Measurements from ENCODE around the gene RABEP2. TPM values are rescaled to one million over a fixed set of nuclear protein-coding genes. Genes with fewer than 3 reads are reported as not detected.
A peak's percentile ranks its signal among the peaks of the same experiment; 100 is the strongest.

RABEP2 gene
- total and polyA plus RNA-seq, 7 experiments from 2014 or later: 4.4 to 30.3 (median 25.6) TPM

DNA sequence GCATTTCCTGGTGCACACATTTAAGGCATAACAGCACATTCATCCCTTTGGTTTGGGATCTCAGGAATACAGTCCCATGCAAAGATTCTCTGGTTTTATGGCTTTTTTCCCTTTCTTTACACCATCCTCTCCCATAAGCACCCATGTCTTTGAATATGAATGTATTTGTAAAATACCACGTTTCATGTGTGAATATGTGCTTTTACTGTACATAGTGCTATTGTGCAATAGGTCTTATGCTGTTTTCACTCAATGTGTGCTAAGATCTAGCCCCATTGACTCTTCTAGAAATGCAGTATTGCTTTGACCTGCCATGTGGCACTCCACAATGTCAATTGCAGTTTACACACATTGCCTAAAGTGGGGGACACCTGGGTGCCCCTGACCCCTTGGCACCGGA, 39.5 kb upstream of the RABEP2 start:
- Mint-ChIP-seq H3K9me3 (no peaks in the 10 kb centered on the region), H3K27me3 (no peaks in the 10 kb centered on the region), H3K36me3 (peaks cover 10 to 37% (median 21%) of the 10 kb centered on the region in 5 donors), H3K4me3 (no peak overlapping the region), H3K4me1 (peaks cover 0 to 2% (median 0%) of the 10 kb centered on the region in 7 donors), H3K27ac (no peak overlapping the region)
- ChIA-PET CTCF (no interaction called here), POLR2A (no interaction called here)
- Histone ChIP-seq H3K27ac (ENCODE audit: low read depth, low read length) (no peak overlapping the region), H3K4me1 (ENCODE audit: control insufficient read depth in 2 of 2, insufficient read depth in 2 of 2, low read length in 2 of 2) (no peaks in the 10 kb centered on the region), H3K9me3 (ENCODE audit: control insufficient read depth in 2 of 3, low read length in 3 of 3) (no peaks in the 10 kb centered on the region), H3K27me3 (ENCODE audit: control insufficient read depth in 2 of 2, insufficient read depth in 2 of 2, low read length in 2 of 2) (no peaks in the 10 kb centered on the region), H3K4me3 (ENCODE audit: low read length) (no peak overlapping the region), H3K36me3 (ENCODE audit: control insufficient read depth in 2 of 3, insufficient read depth in 3 of 3, low read length in 3 of 3) (peaks cover 4 to 57% (median 11%) of the 10 kb centered on the region in 3 experiments)
- no peak for ATAC-seq
- DNase-seq: no peak
- intact Hi-C loops (cut with micrococcal nuclease): no loop called here

DNA sequence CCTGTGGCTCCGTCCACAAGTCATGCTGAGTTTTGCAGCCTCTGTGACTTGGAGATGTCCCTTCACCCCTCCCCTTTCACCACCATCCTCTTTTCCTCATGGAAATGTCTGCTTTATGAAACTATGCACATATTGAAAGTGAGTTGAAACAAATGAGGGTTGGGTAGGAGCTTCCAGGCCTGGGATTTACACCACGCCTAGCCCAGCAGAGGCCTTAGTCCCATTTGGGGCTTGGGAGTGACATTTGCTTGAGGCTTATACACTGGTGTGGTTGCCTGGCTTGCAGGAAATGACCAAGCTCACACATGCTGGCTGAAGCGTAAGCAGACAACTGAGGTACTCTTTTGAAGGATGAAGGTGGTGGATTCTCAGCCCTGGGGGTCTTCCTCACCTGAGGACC, 39.0 kb upstream of the RABEP2 start:
- H3K27me3 ChIP-seq (ENCODE audit: control insufficient read depth in 2 of 2, insufficient read depth in 2 of 2, low read length in 2 of 2): no peaks in the 10 kb centered on the region
- DNase-seq (no peak), ATAC-seq (no peak)
- Mint-ChIP-seq H3K27me3 (no peaks in the 10 kb centered on the region), H3K36me3 (peaks cover 10 to 40% (median 23%) of the 10 kb centered on the region in 5 donors), H3K27ac (no peak overlapping the region), H3K4me3 (no peak overlapping the region), H3K9me3 (no peaks in the 10 kb centered on the region), H3K4me1 (peaks cover 0 to 2% (median 0%) of the 10 kb centered on the region in 7 donors)
- no peaks in the 10 kb centered on the region for H3K9me3 ChIP-seq (ENCODE audit: control insufficient read depth in 2 of 3, low read length in 3 of 3)
- no peak overlapping the region for H3K4me3 ChIP-seq (ENCODE audit: low read length)
- no peaks in the 10 kb centered on the region for H3K4me1 ChIP-seq (ENCODE audit: control insufficient read depth in 2 of 2, insufficient read depth in 2 of 2, low read length in 2 of 2)
- H3K36me3 ChIP-seq (ENCODE audit: control insufficient read depth in 2 of 3, insufficient read depth in 3 of 3, low read length in 3 of 3): peaks cover 4 to 61% (median 11%) of the 10 kb centered on the region in 3 experiments
- no peak overlapping the region for H3K27ac ChIP-seq (ENCODE audit: low read depth, low read length)
- intact Hi-C loops (cut with micrococcal nuclease): no loop called here
- ChIA-PET CTCF (no interaction called here), POLR2A (no interaction called here)

DNA sequence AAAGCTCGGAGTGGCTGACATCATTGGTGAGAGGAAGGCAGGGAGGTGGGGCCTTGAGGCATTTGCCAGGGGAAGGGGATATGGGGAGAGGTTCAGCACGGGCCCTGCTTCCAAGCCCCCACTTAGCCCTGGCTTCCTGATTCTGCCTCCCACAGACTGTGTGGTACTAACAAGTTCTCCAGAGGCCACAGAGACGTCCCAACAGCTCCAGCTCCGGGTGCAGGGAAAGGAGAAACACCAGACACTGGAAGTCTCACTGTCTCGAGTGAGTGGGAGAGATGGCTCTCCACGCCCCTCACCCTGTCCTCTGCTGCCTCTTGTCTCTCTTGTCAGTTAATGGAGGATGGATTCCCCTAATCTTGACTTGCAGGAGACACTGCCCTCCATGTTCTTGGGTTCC, 33.8 kb upstream of the RABEP2 start:
- Mint-ChIP-seq H3K4me1 (peaks cover 0 to 13% (median 8%) of the 10 kb centered on the region in 7 donors), H3K4me3 (no peak overlapping the region), H3K36me3 (peaks cover 10 to 57% (median 25%) of the 10 kb centered on the region in 5 donors), H3K9me3 (peaks cover 0 to 2% (median 0%) of the 10 kb centered on the region in 11 donors), H3K27ac (no peak overlapping the region), H3K27me3 (no peaks in the 10 kb centered on the region)
- Histone ChIP-seq H3K4me1 (ENCODE audit: control insufficient read depth in 2 of 2, insufficient read depth in 2 of 2, low read length in 2 of 2) (no peaks in the 10 kb centered on the region), H3K4me3 (ENCODE audit: low read length) (no peak overlapping the region), H3K36me3 (ENCODE audit: control insufficient read depth in 2 of 3, insufficient read depth in 3 of 3, low read length in 3 of 3) (peaks cover 21 to 82% (median 28%) of the 10 kb centered on the region in 3 experiments), H3K9me3 (ENCODE audit: control insufficient read depth in 2 of 3, low read length in 3 of 3) (no peaks in the 10 kb centered on the region), H3K27ac (ENCODE audit: low read depth, low read length) (no peak overlapping the region), H3K27me3 (ENCODE audit: control insufficient read depth in 2 of 2, insufficient read depth in 2 of 2, low read length in 2 of 2) (no peaks in the 10 kb centered on the region)
- POLR2A ChIA-PET: no interaction called here
- DNase-seq (no peak), ATAC-seq (no peak)
- intact Hi-C loops (cut with micrococcal nuclease): no loop called here
- CTCF ChIA-PET: no interaction called here

DNA sequence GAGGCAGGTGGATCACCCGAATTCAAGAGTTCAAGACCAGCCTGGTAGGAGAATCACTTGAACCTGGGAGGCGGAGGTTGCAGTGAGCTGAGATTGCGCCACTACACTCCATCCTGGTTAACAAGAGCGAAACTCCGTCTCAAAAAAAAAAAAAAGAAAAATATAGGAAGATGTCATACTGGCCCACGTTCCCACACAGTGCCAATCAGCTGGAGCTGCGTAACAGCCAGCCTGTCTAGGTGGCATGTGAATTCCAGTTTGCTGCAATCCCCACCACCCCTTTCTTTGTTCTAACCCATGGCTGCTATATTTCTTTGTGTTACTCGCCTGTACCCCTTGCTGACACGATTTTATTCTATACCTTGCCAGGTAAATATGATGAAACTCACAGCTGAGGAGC, 33.2 kb upstream of the RABEP2 start:
- H3K4me1 Mint-ChIP-seq: peaks cover 0 to 18% (median 13%) of the 10 kb centered on the region in 7 donors
- DNase-seq (no peak), ATAC-seq (no peak)
- H3K4me3 Mint-ChIP-seq: no peak overlapping the region
- H3K27me3 Mint-ChIP-seq: no peaks in the 10 kb centered on the region
- peaks cover 0 to 2% (median 0%) of the 10 kb centered on the region in 11 donors for H3K9me3 Mint-ChIP-seq
- ChIA-PET CTCF (no interaction called here), POLR2A (interaction anchor here (0.6 kb wide), 2 partner anchors 27 to 124 kb away, joined by 3 read pairs; no protein-coding TSS in a partner anchor)
- intact Hi-C loops (cut with micrococcal nuclease): no loop called here
- Histone ChIP-seq H3K27ac (ENCODE audit: low read depth, low read length) (no peak overlapping the region), H3K4me1 (ENCODE audit: control insufficient read depth in 2 of 2, insufficient read depth in 2 of 2, low read length in 2 of 2) (no peaks in the 10 kb centered on the region), H3K9me3 (ENCODE audit: control insufficient read depth in 2 of 3, low read length in 3 of 3) (no peaks in the 10 kb centered on the region), H3K27me3 (ENCODE audit: control insufficient read depth in 2 of 2, insufficient read depth in 2 of 2, low read length in 2 of 2) (no peaks in the 10 kb centered on the region), H3K36me3 (ENCODE audit: control insufficient read depth in 2 of 3, insufficient read depth in 3 of 3, low read length in 3 of 3) (peaks cover 23 to 82% (median 28%) of the 10 kb centered on the region in 3 experiments), H3K4me3 (ENCODE audit: low read length) (no peak overlapping the region)
- no peak overlapping the region for H3K27ac Mint-ChIP-seq
- peaks cover 10 to 54% (median 25%) of the 10 kb centered on the region in 5 donors for H3K36me3 Mint-ChIP-seq

DNA sequence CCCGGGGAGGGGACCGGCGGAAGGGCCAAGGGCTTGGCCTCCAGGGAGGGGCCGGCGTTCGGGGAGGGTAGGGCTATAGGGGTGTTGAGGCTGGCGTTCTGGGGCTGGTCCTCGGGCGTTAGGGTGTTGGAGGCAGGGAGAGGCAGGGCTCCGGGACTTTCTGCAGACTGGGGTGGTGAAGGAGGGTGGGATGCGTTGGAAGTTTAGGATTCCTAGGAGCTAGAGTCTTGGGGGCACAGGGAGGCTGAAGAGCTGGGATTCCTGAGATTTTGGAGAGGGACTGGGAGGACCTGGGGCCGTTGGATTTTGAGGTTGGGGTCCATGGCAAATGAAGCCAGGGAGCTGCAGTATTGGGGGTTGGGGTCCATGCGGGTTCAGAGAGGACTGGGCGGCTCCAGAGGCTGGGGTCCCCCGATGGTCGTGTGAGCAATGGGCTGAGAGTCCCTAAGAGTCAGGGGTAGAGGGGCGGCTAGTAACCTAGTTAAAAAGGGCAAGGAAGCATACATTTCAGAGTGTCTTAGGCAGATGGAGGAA, 26.4 kb upstream of the RABEP2 start:
- H3K9me3 ChIP-seq (ENCODE audit: control insufficient read depth in 2 of 3, low read length in 3 of 3): no peaks in the 10 kb centered on the region
- H3K36me3 ChIP-seq (ENCODE audit: control insufficient read depth in 2 of 3, insufficient read depth in 3 of 3, low read length in 3 of 3): peaks cover 15 to 41% (median 19%) of the 10 kb centered on the region in 3 experiments
- peak in 1 of 9 donors; percentile 33 for DNase-seq
- ATAC-seq: no peak
- H3K27me3 ChIP-seq (ENCODE audit: control insufficient read depth in 2 of 2, insufficient read depth in 2 of 2, low read length in 2 of 2): no peaks in the 10 kb centered on the region
- peaks cover 7 to 41% (median 36%) of the 10 kb centered on the region in 7 donors for H3K4me1 Mint-ChIP-seq
- peaks cover 0 to 2% (median 0%) of the 10 kb centered on the region in 11 donors for H3K9me3 Mint-ChIP-seq
- H3K27ac ChIP-seq (ENCODE audit: low read depth, low read length): peak overlapping the region; percentile 81
- POLR2A ChIA-PET: interaction anchor here (0.6 to 4.4 kb wide), 6 partner anchors 17 to 87 kb away, joined by 3 to 28 read pairs (median 4); partner anchors contain the start of genes LAT, SH2B1 and SPNS1
- H3K4me3 Mint-ChIP-seq: peak overlapping the region; percentile 75 to 100 (median 92)
- peak overlapping the region; percentile 73 for H3K4me3 ChIP-seq (ENCODE audit: low read length)
- peaks cover 0 to 6% (median 0%) of the 10 kb centered on the region in 5 donors for H3K27me3 Mint-ChIP-seq
- H3K27ac Mint-ChIP-seq: peak overlapping the region; percentile 60 to 93 (median 86)
- CTCF ChIA-PET: interaction anchor here (0.6 to 1.8 kb wide), 2 partner anchors 22 to 982 kb away, joined by 3 to 5 read pairs; no protein-coding TSS in a partner anchor
- H3K36me3 Mint-ChIP-seq: peaks cover 0 to 22% (median 10%) of the 10 kb centered on the region in 5 donors
- intact Hi-C loops (cut with micrococcal nuclease): loop anchor here in 1 of 2 donors (5.0 kb wide), 1 partner anchor 399 kb away; the partner anchor contains the start of gene SGF29
- H3K4me1 ChIP-seq (ENCODE audit: control insufficient read depth in 2 of 2, insufficient read depth in 2 of 2, low read length in 2 of 2): peaks cover 10 to 12% of the 10 kb centered on the region in 2 donors

DNA sequence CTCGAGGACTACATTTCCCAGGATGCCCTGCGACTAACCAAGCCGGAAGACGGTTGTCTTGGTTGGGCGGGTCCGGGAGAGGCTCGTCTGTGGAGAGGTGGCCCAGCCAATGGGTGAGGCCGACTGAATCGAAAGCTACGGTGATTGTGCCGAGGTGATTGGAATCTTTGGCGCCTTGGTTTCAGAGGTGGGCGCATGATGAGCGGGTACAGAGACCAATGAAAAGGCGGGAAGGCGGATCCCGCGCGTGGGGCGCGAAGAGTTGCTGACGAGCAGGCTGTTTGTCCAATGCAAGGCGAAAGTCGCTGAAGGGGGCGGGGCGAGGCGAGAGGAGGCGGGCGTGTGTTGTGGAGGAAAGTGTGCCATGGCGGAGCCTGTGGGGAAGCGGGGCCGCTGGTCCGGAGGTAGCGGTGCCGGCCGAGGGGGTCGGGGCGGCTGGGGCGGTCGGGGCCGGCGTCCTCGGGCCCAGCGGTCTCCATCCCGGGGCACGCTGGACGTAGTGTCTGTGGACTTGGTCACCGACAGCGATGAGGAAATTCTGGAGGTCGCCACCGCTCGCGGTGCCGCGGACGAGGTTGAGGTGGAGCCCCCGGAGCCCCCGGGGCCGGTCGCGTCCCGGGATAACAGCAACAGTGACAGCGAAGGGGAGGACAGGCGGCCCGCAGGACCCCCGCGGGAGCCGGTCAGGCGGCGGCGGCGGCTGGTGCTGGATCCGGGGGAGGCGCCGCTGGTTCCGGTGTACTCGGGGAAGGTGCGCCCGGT, 25.8 kb upstream of the RABEP2 start, which contains the start of gene NFATC2IP:
Gene NFATC2IP, plus strand, starts transcription at position 290 of the 762 bp plus-strand sequence. Its CDS starts 75 bp downstream, at position 365.
- peaks cover 10 to 14% of the 10 kb centered on the region in 2 donors for H3K4me1 ChIP-seq (ENCODE audit: control insufficient read depth in 2 of 2, insufficient read depth in 2 of 2, low read length in 2 of 2)
- peak; percentile 98 for ATAC-seq
- peaks cover 12 to 34% (median 19%) of the 10 kb centered on the region in 3 experiments for H3K36me3 ChIP-seq (ENCODE audit: control insufficient read depth in 2 of 3, insufficient read depth in 3 of 3, low read length in 3 of 3)
- peak; percentile 98 to 100 (median 99) for DNase-seq
- peak within 1 kb of the TSS; percentile 73 for H3K4me3 ChIP-seq (ENCODE audit: low read length)
- no peaks in the 10 kb centered on the region for H3K9me3 ChIP-seq (ENCODE audit: control insufficient read depth in 2 of 3, low read length in 3 of 3)
- POLR2A ChIA-PET: interaction anchor here (0.6 to 4.4 kb wide), 14 partner anchors 14 to 128 kb away, joined by 3 to 28 read pairs (median 4); partner anchors contain the start of genes ATXN2L, LAT, RABEP2 and SPNS1
- peaks cover 10 to 41% (median 37%) of the 10 kb centered on the region in 7 donors for H3K4me1 Mint-ChIP-seq
- H3K4me3 Mint-ChIP-seq: peak within 1 kb of the TSS; percentile 75 to 100 (median 92)
- H3K27ac Mint-ChIP-seq: peak within 1 kb of the TSS; percentile 67 to 94 (median 86)
- no peaks in the 10 kb centered on the region for H3K9me3 Mint-ChIP-seq
- no peaks in the 10 kb centered on the region for H3K27me3 ChIP-seq (ENCODE audit: control insufficient read depth in 2 of 2, insufficient read depth in 2 of 2, low read length in 2 of 2)
- peaks cover 0 to 19% (median 7%) of the 10 kb centered on the region in 5 donors for H3K36me3 Mint-ChIP-seq
- peak within 1 kb of the TSS; percentile 81 for H3K27ac ChIP-seq (ENCODE audit: low read depth, low read length)
- CTCF ChIA-PET: interaction anchor here (0.7 to 1.8 kb wide), 2 partner anchors 23 to 77 kb away, joined by 3 to 5 read pairs; no protein-coding TSS in a partner anchor
- H3K27me3 Mint-ChIP-seq: peaks cover 0 to 6% (median 0%) of the 10 kb centered on the region in 5 donors
- intact Hi-C loops (cut with micrococcal nuclease): loop anchor here (1.0 to 5.0 kb wide), 5 partner anchors 26 to 399 kb away; partner anchors contain the start of genes ATXN2L (in 1 of the 2), RABEP2 (in 1 of the 2), SGF29 (in 1 of the 2) and SH2B1 (in 1 of the 2)

All from naive thymus-derived CD4-positive, alpha-beta T cell (primary cell).